ENCODE measurements around the gene S100A10.

GRCh38 chr1:152018537-152018936 lies 24.9 kb upstream of the S100A10 start:
- peak in 3 of 6 experiments; percentile 5 to 37 (median 25) for TF ChIP-seq CTCF (IDR thresholded peaks at IDR 0.05)
- no peak for TF ChIP-seq POLR2A (IDR thresholded peaks at IDR 0.05)

Measured in thyroid gland (tissue), 4 donors.